LNCaP clone FGC (cell line): ENCODE measurements around the gene AOPEP.
A peak's percentile ranks its signal among the peaks of the same experiment; 100 is the strongest.

Source experiments
- DNase-seq: peaks from one replicate; pipeline ENCODE4 v3.0.0-alpha.2; 2011; ENCODE audit warnings: low read depth
- H3K4me3 ChIP-seq: 2 replicates; pipeline ENCODE4 v1.5.1; 2011; ENCODE audit warnings: mild to moderate bottlenecking, low read depth, low read length, control low read depth
- TF ChIP-seq, protein P1 (sequence below): IDR thresholded peaks from 2 replicates; pipeline ENCODE4 v1.5.1; 2012; ENCODE audit warnings: mild to moderate bottlenecking; ENCODE audit not compliant: control insufficient read depth, insufficient read depth; ENCODE audit errors: extremely low read depth

The AOPEP gene, protein sequence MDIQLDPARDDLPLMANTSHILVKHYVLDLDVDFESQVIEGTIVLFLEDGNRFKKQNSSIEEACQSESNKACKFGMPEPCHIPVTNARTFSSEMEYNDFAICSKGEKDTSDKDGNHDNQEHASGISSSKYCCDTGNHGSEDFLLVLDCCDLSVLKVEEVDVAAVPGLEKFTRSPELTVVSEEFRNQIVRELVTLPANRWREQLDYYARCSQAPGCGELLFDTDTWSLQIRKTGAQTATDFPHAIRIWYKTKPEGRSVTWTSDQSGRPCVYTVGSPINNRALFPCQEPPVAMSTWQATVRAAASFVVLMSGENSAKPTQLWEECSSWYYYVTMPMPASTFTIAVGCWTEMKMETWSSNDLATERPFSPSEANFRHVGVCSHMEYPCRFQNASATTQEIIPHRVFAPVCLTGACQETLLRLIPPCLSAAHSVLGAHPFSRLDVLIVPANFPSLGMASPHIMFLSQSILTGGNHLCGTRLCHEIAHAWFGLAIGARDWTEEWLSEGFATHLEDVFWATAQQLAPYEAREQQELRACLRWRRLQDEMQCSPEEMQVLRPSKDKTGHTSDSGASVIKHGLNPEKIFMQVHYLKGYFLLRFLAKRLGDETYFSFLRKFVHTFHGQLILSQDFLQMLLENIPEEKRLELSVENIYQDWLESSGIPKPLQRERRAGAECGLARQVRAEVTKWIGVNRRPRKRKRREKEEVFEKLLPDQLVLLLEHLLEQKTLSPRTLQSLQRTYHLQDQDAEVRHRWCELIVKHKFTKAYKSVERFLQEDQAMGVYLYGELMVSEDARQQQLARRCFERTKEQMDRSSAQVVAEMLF

DNA sequence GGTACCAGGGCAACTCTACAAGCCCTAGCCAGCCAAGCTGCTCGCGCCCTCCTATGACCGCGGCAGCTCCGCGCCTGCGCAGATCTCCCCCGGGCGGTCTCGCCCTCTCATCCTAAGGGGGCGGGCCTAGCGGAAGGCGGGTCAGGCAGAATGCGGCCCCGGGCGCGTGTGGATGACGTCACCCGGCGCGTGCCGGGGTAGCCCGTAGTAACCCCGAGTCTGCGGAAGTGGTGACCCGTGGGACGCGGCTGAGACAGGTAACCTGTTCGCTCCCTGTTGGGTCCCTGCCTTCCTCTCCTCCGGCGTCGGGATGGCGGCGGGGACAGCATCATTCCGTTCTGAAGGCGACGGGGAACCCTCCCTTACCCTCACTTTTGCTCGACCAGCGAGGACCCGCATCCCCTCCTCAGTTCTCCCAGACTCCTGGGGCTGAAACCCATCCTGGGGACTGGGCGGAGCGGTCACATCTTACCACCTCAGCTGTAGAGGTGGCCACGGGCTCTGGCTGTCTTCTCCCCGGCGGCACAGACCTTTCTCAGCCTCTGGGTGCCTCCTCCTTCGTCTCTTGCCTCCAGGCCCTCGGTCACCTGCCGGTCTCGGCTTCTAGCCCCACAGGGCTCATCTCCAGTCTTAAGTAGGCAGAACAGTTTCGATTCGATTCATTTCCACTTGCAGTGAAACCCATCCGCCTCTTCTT, at the start of gene AOPEP:
AOPEP (plus strand) TSS at position 205 of the 697 bp plus-strand sequence. CDS start 33,085 bp downstream, outside the sequence.
- H3K4me3 ChIP-seq: peak within 1 kb of the TSS; percentile 93

DNA sequence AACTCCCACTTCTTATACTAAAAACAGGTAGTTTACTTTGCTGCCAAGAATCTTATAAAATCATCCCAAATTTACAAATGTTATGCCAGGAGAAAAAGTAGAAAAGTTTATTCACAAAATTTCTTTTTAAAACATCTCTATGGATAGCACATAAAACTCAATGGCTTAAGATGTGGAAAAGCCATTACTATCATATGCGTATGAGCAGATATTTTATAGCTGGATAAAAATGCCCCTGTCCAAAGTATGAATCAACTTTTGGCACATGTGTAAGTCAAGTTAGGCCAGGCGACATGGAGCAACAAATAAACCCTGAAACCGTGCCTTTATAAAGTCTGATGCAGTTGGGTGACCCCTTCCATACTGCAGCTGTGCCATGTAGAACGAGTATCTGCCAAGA, 48.6 kb upstream of the AOPEP start:
- no peak overlapping the region for H3K4me3 ChIP-seq
- no peak for DNase-seq
- TF ChIP-seq, protein P1, sequence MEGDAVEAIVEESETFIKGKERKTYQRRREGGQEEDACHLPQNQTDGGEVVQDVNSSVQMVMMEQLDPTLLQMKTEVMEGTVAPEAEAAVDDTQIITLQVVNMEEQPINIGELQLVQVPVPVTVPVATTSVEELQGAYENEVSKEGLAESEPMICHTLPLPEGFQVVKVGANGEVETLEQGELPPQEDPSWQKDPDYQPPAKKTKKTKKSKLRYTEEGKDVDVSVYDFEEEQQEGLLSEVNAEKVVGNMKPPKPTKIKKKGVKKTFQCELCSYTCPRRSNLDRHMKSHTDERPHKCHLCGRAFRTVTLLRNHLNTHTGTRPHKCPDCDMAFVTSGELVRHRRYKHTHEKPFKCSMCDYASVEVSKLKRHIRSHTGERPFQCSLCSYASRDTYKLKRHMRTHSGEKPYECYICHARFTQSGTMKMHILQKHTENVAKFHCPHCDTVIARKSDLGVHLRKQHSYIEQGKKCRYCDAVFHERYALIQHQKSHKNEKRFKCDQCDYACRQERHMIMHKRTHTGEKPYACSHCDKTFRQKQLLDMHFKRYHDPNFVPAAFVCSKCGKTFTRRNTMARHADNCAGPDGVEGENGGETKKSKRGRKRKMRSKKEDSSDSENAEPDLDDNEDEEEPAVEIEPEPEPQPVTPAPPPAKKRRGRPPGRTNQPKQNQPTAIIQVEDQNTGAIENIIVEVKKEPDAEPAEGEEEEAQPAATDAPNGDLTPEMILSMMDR: no peak

More for the DNA sequence above, at the start of gene AOPEP:
- TF ChIP-seq, protein P1: no peak
- DNase-seq: peak; percentile 79

DNA sequence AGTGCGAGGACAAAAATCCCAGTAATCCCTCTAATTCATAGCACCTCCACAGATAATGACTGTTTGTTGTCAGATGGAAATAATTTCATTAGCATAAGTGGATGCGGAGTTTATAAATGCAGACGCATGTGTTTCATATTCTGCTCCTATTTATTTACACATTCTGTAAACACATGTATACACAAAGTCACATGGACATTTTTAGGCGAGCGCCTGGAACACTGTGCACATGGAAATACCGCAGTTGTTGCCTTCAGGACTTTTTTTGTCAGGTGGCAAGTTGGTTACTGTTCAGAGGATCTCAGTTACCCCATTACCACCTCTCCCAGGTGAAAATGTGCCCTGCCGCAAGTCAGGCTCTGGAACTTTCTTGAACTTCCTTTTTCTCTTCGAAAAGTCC, 46.9 kb upstream of the AOPEP start:
- DNase-seq: no peak
- H3K4me3 ChIP-seq: no peak overlapping the region
- TF ChIP-seq, protein P1: no peak

DNA sequence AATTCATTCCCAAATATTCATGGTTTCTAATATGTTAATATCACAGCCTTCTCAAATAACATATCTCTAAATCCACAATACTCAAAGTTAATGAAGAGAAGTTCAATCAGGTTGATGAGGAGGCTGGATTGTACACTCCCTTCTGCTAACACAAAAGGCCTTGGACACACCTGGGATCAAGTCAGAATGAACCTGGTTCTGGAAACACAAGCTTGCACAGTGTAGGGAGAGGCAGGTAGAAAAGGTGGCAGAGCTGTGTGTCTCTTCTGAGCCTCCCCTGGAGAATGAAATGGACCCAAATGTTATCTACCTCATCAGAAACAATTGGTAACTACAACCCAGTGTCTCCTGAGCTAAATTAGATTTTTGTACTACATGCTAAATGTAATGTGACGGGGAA, 46.5 kb upstream of the AOPEP start:
- no peak overlapping the region for H3K4me3 ChIP-seq
- DNase-seq: no peak
- TF ChIP-seq, protein P1: no peak

DNA sequence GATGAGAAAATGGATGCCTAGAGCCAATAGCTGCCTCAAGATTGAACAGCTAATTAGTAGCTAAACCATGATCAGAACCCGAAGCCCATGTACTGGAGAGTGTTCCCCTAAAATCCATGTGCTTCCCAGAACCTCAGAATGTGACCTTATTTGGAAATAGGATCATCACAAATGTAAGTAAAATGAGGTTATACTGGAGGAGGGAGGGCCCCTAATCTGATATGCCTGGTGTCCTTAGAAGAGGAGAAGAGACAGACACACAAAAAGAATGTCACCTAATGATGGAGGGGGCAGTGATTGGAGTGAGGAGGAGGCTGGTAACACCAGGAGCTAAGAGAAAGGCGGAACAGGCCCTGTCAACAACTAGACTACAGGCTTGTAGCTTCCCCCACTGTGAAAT, 45.9 kb upstream of the AOPEP start:
- TF ChIP-seq, protein P1: no peak
- H3K4me3 ChIP-seq: no peak overlapping the region
- DNase-seq: no peak

DNA sequence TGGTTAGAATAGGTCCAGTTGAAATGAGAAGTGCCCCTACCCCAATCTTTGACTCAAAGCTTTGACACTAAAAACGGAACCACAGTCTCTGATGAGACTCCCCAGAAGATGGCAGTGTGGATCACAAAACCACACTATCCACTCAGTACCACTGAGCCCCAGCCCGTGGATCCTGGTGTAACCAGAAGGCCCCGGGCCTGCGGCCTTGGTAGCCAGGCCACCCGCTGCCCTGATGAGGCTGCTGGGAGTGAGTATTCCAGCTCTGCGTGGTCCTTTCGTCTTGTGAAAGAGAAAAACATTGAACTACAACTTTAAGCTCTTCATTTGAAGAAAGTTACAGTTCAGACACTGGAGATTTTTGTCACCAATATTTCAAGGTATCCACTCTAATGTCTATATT, 45.0 kb upstream of the AOPEP start:
- no peak overlapping the region for H3K4me3 ChIP-seq
- TF ChIP-seq, protein P1: peak; percentile 81
- DNase-seq: no peak
